HEK293 (cell line): ENCODE results near the gene KRT8.

Source experiments
- ZNF223 ChIP-seq: fragments of 450-650 bp; formaldehyde crosslinking; IDR thresholded peaks from 2 replicates; pipeline ENCODE4 v1.5.1; 2016; ENCODE audit warnings: missing biosample characterization, missing genetic modification characterization
- ZNF23 ChIP-seq: fragments of 450-650 bp; formaldehyde crosslinking; IDR thresholded peaks from 2 replicates; pipeline ENCODE4 v1.5.1; 2016; ENCODE audit warnings: missing biosample characterization, missing genetic modification characterization, borderline replicate concordance
- ZNF335 ChIP-seq: fragments of 450-650 bp; formaldehyde crosslinking; conservative IDR thresholded peaks from 2 replicates; pipeline ENCODE4 v1.5.1; 2016; ENCODE audit warnings: missing biosample characterization, missing genetic modification characterization
- ZSCAN16 ChIP-seq: fragments of 450-650 bp; formaldehyde crosslinking; IDR thresholded peaks from 2 replicates; pipeline ENCODE4 v1.5.1; 2016; ENCODE audit warnings: missing biosample characterization, missing genetic modification characterization
- TF ChIP-seq, protein P1 (sequence below): fragments of 450-650 bp; formaldehyde crosslinking; IDR thresholded peaks from 2 replicates; pipeline ENCODE4 v1.5.1; 2016; ENCODE audit warnings: missing biosample characterization, missing genetic modification characterization
- TF ChIP-seq, protein P2 (sequence below): fragments of 450-650 bp; formaldehyde crosslinking; IDR thresholded peaks from 2 replicates; pipeline ENCODE4 v1.5.1; 2017; ENCODE audit warnings: missing biosample characterization, mild to moderate bottlenecking, missing genetic modification characterization, moderate library complexity
- TF ChIP-seq, protein P3 (sequence below): fragments of 450-650 bp; formaldehyde crosslinking; IDR thresholded peaks from 2 replicates; pipeline ENCODE4 v1.5.1; 2016; ENCODE audit warnings: missing biosample characterization, missing genetic modification characterization
- TF ChIP-seq, protein P4 (sequence below): IDR thresholded peaks from 2 replicates; pipeline ENCODE4 v1.6.1; 2011; ENCODE audit warnings: mild to moderate bottlenecking, low read depth, low read length, borderline replicate concordance

DNA sequence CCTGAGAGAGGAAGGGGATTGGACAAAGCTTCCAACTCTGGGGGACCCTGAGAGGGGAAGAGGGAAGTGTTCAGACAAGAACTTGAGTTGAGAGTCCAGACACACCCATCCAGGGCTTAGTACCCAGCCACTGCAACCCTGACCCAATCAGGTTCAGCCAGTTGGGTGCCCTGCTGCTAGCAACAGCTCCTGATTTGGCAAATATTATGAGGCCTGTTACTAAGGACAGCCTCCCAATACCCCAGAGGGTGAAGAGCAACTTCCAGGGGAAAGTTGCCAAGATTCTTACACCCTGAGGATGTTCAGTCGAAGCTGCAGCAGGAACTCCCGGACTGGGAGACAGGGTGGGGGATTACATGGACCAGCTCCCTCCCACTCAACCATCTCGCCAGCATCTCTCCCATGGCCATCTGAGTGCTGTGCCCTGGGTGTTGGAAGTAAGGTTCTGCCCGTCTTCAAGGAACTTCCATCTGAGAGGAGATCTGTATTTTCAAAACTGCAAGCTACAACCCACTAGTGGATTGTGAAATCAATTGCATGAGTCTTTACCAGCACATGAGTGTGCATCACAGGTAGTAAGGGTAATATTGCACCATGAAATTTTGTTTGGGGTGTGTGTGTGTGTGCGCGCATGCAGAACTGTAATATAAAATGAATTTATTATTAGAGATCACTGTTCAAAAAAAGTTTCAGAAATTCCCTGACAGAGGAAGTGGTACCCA lies 44.6 kb downstream of the KRT8 start:
- TF ChIP-seq, protein P1, sequence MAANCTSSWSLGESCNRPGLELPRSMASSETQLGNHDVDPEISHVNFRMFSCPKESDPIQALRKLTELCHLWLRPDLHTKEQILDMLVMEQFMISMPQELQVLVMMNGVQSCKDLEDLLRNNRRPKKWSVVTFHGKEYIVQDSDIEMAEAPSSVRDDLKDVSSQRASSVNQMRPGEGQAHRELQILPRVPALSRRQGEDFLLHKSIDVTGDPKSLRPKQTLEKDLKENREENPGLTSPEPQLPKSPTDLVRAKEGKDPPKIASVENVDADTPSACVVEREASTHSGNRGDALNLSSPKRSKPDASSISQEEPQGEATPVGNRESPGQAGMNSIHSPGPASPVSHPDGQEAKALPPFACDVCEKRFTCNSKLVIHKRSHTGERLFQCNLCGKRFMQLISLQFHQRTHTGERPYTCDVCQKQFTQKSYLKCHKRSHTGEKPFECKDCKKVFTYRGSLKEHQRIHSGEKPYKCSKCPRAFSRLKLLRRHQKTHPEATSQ (tag by site-specific recombination) = no peak
- TF ChIP-seq ZSCAN16 (tag by site-specific recombination) = no peak
- TF ChIP-seq, protein P2, sequence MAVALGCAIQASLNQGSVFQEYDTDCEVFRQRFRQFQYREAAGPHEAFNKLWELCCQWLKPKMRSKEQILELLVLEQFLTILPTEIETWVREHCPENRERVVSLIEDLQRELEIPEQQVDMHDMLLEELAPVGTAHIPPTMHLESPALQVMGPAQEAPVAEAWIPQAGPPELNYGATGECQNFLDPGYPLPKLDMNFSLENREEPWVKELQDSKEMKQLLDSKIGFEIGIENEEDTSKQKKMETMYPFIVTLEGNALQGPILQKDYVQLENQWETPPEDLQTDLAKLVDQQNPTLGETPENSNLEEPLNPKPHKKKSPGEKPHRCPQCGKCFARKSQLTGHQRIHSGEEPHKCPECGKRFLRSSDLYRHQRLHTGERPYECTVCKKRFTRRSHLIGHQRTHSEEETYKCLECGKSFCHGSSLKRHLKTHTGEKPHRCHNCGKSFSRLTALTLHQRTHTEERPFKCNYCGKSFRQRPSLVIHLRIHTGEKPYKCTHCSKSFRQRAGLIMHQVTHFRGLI (tag by site-specific recombination) = no peak
- TF ChIP-seq, protein P3, sequence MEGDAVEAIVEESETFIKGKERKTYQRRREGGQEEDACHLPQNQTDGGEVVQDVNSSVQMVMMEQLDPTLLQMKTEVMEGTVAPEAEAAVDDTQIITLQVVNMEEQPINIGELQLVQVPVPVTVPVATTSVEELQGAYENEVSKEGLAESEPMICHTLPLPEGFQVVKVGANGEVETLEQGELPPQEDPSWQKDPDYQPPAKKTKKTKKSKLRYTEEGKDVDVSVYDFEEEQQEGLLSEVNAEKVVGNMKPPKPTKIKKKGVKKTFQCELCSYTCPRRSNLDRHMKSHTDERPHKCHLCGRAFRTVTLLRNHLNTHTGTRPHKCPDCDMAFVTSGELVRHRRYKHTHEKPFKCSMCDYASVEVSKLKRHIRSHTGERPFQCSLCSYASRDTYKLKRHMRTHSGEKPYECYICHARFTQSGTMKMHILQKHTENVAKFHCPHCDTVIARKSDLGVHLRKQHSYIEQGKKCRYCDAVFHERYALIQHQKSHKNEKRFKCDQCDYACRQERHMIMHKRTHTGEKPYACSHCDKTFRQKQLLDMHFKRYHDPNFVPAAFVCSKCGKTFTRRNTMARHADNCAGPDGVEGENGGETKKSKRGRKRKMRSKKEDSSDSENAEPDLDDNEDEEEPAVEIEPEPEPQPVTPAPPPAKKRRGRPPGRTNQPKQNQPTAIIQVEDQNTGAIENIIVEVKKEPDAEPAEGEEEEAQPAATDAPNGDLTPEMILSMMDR (tag by site-specific recombination) = no peak
- TF ChIP-seq, protein P4, sequence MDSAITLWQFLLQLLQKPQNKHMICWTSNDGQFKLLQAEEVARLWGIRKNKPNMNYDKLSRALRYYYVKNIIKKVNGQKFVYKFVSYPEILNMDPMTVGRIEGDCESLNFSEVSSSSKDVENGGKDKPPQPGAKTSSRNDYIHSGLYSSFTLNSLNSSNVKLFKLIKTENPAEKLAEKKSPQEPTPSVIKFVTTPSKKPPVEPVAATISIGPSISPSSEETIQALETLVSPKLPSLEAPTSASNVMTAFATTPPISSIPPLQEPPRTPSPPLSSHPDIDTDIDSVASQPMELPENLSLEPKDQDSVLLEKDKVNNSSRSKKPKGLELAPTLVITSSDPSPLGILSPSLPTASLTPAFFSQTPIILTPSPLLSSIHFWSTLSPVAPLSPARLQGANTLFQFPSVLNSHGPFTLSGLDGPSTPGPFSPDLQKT = no peak
- no peak for TF ChIP-seq ZNF335 (tag by site-specific recombination)
- no peak for TF ChIP-seq ZNF223 (tag by site-specific recombination)
- TF ChIP-seq ZNF23 (tag by site-specific recombination) = no peak
